Femur (tissue), 1 donor: ENCODE data around the gene CCNL2.
"Not testable (repeated sequence)": the region's sequence is repeated elsewhere in the genome, so short reads cannot be mapped to it uniquely, and the experiment has no call there.

Source experiments
- DNase-seq: peaks from one replicate; pipeline ENCODE4 v3.0.0-alpha.2; 2017

CCNL2 gene

DNA sequence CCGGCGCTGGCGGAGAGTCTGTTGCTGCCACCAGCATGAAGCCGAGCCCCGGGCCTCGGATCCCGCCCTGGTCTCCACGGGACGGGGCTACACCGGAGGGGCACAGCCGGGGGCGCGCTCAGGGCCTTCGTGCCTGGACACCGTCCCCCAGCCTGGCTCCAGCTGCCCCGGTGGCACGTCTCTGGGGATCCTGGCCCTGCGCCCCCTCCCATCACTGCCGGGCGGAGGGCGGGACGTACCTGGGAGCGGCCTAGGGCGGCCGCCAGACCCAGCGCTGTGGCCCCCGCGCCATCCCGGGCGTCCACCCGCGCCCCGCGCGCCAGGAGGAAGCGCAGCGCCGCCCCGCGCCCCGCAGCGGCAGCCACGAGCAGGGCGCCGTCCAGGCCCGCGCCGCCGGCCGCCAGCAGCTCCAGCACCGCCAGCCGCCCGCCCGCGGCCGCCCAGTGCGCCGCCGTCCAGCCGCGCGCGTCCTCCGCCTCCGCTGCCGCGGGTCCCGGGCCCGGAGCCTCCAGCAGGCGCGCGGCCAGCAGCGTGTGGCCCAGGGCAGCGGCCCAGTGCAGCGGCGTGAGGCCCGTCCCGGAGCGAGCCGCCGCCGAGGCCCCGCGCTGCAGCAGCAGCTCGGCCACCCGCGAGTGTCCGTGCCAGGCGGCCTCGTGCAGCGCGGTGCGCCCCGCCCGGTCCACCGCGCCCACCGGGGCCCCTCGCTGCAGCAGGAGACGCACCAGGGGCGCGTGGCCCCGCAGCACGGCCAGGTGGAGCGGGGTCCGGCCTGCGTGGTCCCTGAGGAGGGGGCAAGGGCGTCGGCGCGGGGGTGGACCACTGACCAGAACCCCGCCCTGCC is 20.9 kb upstream of the CCNL2 start:
- DNase-seq, result peak; percentile 44

- DNase-seq, result no peak
Observed at GRCh38 chr1:1419363-1419812, 20.3 kb upstream of the CCNL2 start.

GRCh38 chr1:1418464-1419362 is 19.6 kb upstream of the CCNL2 start:
- DNase-seq, result peak; percentile 11

DNA sequence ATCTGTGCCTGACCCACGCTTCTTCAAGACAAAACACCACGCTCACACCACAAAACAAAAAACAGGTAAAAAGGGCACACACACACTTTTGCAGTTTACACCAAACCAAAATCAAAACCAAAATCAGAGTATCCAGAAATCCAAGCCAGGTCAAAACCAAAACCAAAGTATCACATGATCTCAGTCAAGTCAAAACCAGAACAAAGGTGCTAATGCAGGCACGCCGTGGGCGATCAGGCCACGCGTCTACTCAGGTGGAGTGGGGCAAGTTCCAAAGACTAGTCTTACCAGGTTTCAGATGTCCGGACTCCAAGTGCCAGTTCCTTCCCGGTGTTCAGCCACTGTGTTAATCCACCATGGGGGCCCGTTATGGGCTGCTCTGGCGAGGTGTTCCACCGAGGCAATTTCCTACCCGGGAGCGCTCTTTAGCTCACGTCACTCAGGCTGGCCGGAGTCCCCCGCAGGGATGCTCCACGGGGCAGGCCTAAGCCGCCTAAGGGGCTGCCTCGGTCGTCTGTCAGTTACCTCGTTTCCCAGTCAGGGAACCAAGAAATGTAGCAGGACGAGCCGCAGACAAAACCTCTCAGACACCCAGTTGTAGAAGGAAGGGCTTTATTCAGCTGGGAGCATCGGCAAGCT is 18.8 kb upstream of the CCNL2 start:
- not testable (repeated sequence) for DNase-seq

- DNase-seq, result not testable (repeated sequence)
Observed at GRCh38 chr1:1417396-1417795, 18.3 kb upstream of the CCNL2 start.

GRCh38 chr1:1415751-1416150 is 16.6 kb upstream of the CCNL2 start:
- DNase-seq, result no peak

- not testable (repeated sequence) for DNase-seq
Observed at GRCh38 chr1:1412311-1412902, 13.3 kb upstream of the CCNL2 start.

DNA sequence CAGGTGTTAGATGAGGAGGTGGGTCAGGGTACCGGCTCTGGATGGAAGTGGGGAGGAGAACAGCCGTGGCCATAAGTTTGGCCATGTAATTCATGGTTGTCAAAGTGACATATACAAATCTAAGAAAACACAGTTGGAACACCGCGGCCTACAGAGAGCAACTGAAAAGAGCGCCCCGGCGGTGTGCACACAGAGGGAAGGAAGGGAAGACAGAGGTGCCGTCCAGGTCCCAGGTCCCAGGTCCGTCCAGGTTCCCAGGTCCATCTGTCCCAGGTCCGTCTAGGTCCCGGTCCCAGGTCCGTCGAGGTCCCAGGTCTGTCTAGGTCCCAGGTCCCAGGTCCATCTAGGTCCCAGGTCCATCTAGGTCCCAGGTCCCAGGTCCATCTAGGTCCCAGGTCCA is 12.5 kb upstream of the CCNL2 start:
- DNase-seq, result no peak

- DNase-seq, result not testable (repeated sequence)
Observed at GRCh38 chr1:1410238-1410637, 11.1 kb upstream of the CCNL2 start.

DNA sequence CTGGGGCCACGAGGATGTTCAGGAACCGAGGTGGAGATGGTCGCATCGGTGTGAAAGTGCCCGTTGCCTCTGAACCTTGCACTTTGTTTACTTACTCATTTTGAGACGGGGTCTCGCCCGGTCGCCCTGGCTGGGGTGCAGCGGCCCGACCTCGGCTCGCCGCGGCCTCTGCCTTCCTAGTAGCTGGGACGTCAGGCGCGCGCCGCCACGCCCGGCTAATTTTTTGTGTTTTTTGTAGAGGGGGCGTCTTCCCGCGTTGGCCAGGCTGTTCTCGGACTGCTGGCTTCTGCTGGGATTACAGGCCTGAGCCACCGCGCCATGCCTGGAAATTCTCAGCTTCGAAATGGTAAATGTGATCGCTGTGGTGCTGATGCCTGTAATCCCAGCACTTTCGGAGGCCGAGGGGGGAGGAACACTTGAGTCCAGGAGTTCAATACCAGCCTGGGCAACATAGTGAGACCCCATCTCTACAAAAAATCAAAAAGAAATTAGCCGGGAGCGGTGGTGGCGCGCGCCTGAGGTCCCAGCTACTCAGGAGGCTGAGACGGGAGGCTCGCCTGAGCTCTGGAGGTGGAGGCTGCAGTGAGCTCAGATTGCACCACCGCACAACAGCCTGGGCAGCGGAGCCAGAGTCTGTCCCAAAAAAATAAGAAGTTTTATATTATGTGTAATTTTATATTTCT is 8.6 kb upstream of the CCNL2 start:
- DNase-seq, result peak; percentile 32

- DNase-seq, result peak; percentile 97
Observed at GRCh38 chr1:1406821-1407635, 7.9 kb upstream of the CCNL2 start, which contains the start of gene MRPL20. Gene MRPL20, minus strand, starts transcription at chr1:1407293. Its CDS starts 76 bp downstream, at chr1:1407217.

- DNase-seq, result peak; percentile 31
Observed at GRCh38 chr1:1406101-1406820, 7.1 kb upstream of the CCNL2 start.

GRCh38 chr1:1403653-1404052 is 4.5 kb upstream of the CCNL2 start:
- DNase-seq, result no peak

- not testable (repeated sequence) for DNase-seq
Observed at GRCh38 chr1:1402901-1403392, 3.8 kb upstream of the CCNL2 start.

- no peak for DNase-seq
Observed at GRCh38 chr1:1402072-1402900, 3.2 kb upstream of the CCNL2 start.

DNA sequence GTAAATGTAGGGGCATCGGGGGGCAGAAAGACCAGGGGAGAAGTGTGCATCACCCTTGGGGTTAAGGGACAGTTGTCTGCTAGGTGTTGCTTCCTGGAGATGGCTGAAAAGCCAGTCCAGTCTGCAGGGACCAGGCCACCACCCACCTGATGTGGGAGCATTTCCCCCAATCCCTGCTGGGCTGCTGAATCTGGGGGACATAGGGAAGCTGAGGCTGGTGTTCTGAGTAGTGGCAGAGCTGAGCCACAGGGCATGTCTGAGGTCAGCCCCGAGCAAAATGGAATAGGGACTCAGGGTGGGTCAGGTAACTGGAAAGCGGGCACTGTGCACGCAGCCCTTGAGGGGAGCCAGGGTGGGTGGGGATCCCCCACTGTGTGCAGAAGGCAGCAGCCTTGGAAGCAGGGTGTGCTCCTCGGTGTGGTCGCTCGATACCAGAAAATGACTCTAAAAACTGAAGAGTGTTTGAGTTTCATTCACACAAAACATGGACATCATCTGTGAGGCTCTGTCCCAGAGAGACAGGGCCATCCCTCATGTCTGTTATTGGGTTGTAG is 2.4 kb upstream of the CCNL2 start:
- no peak for DNase-seq

DNA sequence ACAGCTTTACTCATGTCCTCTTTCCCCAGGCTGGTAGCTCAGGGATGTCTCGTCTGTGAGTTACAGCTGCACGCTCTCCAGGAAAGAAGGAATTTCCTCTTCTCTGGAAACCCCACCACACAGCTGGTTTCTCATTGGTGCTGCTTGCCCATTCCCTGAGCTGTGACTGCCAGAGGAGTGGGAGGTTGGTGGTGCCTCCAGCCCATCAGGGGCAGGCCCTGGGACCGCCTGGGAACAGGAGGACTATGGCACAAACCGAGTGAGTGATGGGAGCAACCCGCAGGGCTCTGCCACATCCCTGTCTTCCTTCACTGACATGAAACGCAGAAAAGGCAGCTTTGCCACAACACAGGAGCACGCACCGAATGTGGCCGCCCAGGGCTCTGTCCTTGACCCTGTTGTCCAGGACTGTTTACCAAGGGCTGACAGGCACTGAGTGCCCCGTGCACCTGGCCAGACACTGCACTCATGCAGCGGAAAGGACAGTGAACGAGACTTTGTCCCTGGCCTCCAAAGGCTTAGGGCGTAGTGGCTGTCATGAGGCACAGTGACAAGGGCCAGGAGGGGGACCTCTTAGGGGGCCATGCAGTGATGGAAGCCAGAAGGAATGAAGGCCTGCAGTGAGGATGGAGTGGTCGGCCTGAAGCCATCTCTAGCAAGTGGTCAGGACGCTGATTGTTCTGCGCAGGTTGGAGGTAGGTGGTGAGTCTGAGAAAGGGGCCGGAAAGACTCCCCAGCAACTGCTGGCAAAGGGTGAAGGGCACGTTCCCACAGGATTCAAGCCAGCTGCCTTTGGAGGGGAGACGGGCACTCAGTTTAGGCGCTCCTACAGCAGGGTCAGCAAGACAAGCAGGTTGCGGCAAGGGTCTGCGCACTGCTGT is 1.7 kb upstream of the CCNL2 start:
- DNase-seq, result no peak
